Myometrial cell (primary cell): ENCODE measurements around the gene CRLF2. TPM values are rescaled to one million over a fixed set of nuclear protein-coding genes. Genes with fewer than 3 reads are reported as not detected.

Source experiments
- total RNA-seq: library from RNA; depleted of rRNA; stranded (reverse); fragments of >200 nt; gene quantifications from 2 replicates; pipeline ENCODE4 v1.2.3, GENCODE V29; 2015

Gene CRLF2
- total RNA-seq = not detected in 2 replicates

GRCh38 chrX:1212532-1212931, at the start of gene CRLF2:
Gene CRLF2 (minus strand): TSS chrX:1212649. CDS start chrX:1212634, 15 bp downstream.

Other genes with a start within 250 kb of the CRLF2 start
- not detected in 2 replicates for gene CSF2RA, start 56.2 kb upstream of the CRLF2 start, total RNA-seq
- not detected in 2 replicates for gene IL3RA, start 124.1 kb upstream of the CRLF2 start, total RNA-seq
- gene SLC25A6, start 179.5 kb upstream of the CRLF2 start, total RNA-seq = 266 and 298 TPM in 2 replicates
- 30.8 and 44.7 TPM in 2 replicates for gene ASMTL, start 240.3 kb upstream of the CRLF2 start, total RNA-seq